GM12872 (cell line): ENCODE measurements around the gene MBD3.

Experiments
- CTCF ChIP-seq: IDR thresholded peaks from 3 replicates; pipeline ENCODE4 v1.5.1; 2011; ENCODE audit warnings: low read depth, mild to moderate bottlenecking, low read length, moderate library complexity; ENCODE audit not compliant: insufficient read depth

MBD3 gene

GRCh38 chr19:1538978-1539377 lies 53.7 kb downstream of the MBD3 start:
- no peak for TF ChIP-seq CTCF

DNA sequence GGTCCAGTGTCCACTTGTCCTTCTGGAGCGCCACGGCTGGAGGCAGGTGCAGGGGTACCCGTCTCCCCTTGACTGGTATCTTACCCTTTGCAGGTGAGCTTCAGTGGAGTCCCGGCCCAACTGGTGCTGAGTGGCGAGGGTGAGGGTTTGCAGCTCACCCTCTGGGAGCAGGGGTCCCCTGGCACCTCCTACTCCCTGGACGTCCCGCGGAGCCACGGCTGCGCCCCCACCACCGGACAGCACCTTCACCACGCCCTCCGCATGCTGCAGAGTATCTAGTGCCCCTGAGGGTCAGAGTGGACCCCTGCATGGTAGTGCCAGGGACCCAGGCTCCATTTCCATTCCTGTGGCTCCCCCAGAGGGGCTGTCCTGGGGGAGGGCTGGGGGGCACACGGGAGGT lies 57.7 kb downstream of the MBD3 start:
- no peak for TF ChIP-seq CTCF

DNA sequence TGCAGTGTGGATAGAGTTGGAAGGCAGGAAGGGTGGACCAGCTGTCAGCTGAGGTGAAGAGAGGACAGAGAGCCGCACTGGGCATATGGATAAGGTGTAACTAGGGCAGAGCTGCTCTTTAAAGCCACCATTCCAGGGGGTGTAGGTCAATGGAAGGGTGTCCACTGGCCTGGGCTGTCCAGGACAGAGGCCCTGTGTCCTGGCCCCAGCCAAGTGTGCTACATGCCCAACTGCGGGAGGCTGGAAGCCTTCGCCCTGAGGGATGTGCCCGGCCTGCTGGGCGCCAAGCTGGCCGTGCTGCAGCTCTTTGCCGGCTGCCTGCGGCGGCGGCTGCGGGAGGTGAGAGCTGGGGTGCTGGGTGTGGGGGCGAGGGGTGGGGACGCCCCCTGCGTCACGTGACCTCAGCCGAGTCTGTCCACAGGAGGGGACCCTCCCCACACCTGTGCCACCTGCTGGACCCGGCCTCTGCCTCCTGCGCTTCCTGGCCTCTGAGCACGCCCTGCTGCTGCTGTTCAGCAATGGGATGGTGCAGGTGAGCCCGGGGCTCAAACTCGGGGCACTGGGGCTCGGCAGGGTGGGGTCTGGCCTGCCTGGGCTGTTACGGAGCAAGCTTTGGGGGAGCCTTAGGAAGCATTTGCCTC lies 59.0 kb downstream of the MBD3 start:
- TF ChIP-seq CTCF, result no peak

DNA sequence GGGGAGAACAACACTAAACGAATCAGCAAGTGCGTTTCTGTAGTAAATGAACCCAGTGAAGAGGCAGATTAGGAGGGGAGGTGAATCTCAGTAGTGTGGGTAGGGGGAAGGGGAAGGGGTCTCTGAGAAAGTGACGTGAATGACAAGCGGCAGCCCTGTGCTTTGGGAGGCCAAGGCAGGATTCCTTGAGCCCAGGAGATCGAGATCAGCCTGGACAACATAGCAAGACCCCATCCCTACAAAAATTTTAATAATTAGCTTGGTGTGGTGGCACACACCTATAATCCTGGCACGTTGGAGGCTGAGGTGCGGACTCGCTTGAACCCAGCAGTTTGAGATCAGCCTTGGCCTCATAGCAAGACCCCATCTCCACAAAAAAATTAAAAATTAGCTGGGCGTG lies 60.7 kb downstream of the MBD3 start:
- TF ChIP-seq CTCF, result no peak

DNA sequence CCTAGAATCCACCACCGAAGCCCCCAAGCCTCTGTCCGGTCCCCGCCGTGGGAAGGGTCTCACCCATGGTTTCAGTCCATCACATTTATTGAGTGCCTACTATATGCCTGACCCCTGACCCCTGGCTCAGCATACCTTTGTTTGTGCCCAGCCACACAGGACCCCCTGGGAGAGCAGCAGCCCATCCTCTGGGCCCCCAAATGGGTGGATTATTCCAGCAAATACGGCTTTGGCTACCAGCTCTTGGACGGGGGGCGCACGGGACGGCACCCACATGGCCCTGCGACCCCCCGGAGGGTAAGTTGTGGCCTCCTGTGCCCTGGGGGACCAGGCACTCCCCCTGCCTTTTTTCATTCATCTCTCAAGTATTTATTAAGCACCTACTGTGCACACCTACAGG lies 61.1 kb downstream of the MBD3 start:
- TF ChIP-seq CTCF, result no peak

- TF ChIP-seq CTCF, result no peak
These were observed 63.2 kb downstream of the MBD3 start for GRCh38 chr19:1529430-1529816.

DNA sequence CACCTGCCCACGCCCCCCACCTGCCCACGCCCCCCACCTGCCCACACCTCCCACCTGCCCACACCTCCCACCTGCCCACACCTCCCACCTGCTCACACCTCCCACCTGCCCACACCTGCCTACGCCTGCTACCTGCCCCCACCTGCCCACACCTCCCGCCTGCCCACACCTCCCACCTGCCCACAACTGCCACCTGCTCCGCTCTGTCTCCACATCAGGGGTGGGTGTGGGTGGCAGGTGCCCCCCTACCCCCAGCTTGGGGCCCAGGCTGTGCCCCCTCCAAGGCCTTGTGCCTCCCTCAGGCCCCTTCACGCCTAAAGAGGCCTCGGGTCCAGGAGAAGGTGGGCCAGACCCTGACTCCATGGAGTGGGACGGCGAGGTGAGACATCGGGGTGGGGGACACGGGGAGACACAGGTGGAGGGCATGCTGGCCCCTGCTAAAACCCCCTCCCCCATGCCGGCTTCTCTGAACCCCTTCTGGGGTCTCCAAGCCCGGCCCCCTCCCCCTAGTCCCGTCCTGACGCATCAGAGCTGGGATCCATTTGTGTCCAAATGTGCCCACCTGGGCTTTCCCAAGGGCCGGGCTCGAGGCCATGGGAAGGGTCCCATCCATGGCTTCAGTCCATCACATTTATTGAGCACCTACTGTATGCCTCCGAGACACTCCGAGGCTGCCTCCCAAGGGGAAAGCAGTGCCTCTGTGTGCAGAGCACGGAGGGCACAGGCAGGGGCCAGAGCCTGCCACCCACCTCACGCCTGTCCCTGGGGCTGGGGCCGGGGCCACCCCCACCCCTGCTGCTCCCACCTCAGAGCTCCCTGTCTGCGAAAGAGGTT lies 63.9 kb downstream of the MBD3 start:
- no peak for TF ChIP-seq CTCF
